DND-41 (cell line): ENCODE data around the gene PHOX2A.

ENCODE experiments used
- CTCF ChIP-seq: IDR thresholded peaks from 2 replicates; pipeline ENCODE4 v1.5.1; 2012; ENCODE audit warnings: borderline replicate concordance, low read length, moderate library complexity, mild to moderate bottlenecking; ENCODE audit not compliant: poor library complexity, severe bottlenecking; ENCODE audit errors: extremely low read depth
- EZH2 ChIP-seq: IDR thresholded peaks from 3 replicates; pipeline ENCODE4 v1.6.1; 2012; ENCODE audit warnings: borderline replicate concordance, low read depth, mild to moderate bottlenecking, moderate library complexity, low read length, inconsistent platforms; ENCODE audit not compliant: severe bottlenecking

- TF ChIP-seq CTCF (no peak), EZH2 (no peak)
Observed at GRCh38 chr11:72220696-72221363, 23.1 kb downstream of the PHOX2A start.
